Measurements from ENCODE around the gene GMCL1. TPM values are rescaled to one million over a fixed set of nuclear protein-coding genes. Genes with fewer than 3 reads are reported as not detected.
"Not testable (repeated sequence)": the region's sequence is repeated elsewhere in the genome, so short reads cannot be mapped to it uniquely, and the experiment has no call there.

GMCL1 gene
- total RNA-seq, 1 donor from 2014 or later: 17.1 TPM

DNA sequence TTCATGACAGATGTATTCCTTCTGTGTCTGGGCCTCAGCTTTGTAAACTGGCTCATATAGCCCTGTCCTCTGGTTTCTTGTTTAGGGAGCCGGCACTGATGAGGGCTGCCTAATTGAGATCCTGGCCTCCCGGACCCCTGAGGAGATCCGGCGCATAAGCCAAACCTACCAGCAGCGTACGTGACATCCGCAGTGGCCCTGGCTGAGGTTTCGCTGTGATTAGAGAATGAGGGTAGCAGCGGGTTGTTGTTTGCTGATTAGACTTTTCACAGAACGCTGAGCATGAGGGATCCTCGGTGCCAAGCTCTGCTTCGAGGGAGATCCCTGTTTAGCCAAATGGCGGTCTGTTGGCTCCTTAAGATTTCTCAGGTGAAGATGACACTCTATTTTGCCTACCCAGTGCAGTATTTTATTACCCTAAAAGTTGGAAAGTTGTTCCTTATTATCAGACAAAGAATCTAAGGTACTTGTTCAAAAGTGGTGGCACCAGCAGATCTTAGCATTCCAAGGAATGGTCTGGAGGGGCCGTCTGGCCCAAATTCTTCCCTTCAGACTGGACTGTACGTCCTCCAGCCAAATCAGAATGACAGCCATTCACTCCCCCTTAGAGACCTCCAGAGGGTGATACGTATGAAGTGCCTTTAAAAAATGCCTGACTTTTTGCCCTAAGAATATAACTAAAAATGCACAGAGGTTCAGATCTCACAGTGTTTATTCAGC, 21.5 kb upstream of the GMCL1 start:
- no peak for DNase-seq (ENCODE audit: low spot score)

DNA sequence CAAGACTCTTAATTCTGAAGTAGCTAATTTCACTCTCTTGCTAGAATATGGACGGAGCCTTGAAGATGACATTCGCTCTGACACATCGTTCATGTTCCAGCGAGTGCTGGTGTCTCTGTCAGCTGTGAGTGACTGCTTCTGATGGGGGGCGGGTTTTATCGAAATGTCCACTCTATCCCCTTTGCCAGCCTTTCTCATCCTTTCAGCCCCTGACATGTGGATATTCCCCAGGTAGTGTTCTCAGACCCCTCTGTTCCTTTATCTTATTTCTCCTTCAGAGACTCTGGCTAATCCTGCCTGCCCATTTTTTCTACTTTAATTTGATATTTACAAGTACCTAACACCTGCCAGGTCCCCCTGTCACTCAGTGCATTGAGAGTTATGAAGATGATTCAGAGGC, 18.9 kb upstream of the GMCL1 start:
- no peak for DNase-seq (ENCODE audit: low spot score)

DNA sequence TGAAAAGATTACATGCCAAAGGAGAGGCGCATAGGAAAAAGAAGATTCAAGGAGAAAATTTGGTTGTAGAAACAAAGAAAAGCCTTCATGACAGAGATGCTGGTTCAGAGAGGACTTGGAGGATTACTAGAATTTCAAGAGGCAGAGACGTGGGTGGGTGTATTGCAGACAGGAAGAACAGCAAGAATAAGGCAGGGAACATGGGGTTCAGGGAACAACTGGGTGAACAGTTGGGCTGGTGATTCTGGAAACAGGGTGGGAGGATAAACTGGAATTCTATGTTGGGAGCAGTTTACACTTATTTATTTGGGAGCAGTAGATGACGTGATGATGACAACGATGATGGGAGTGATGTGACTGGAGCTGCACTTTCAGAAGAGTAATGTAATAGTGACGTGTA, 18.4 kb upstream of the GMCL1 start:
- no peak for DNase-seq (ENCODE audit: low spot score)

DNA sequence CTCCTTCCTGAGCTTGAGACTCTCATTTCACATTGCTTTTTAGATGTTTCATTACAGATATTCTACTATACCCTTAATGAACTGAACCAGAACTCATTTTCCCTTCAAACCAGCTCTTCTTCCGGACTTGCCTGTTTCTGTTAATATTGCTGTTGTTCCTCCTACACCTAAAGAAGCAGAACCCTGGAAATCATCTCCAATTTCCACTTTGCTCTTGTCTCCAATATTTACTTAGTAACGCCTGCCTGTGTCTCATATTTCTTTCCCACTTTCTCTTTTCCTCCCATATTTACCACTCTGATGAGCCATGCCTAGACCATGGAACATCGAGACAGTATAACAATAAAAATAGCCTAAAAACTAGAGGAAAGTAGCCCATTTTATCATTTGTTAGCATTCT, 17.9 kb upstream of the GMCL1 start:
- DNase-seq (ENCODE audit: low spot score): no peak

DNA sequence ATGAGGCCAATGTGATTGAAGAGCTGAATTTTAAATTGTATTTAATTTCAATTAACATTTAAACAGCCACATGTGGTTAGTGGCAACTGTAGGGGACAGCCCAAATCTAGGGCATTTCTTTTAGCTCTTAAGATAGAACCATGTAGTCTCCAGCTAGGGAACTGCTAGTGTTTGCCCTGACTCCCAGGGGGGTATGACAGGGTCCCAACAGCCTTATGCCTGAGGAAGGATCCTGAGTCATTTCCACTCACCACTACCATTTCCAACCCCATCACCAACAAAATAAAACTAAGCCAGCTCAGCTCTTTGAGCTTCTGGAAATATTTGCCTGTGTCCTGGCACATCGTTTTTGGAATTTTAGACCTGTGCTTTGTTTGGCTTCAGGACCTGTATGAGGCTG, 13.7 kb upstream of the GMCL1 start:
- no peak for DNase-seq (ENCODE audit: low spot score)

DNA sequence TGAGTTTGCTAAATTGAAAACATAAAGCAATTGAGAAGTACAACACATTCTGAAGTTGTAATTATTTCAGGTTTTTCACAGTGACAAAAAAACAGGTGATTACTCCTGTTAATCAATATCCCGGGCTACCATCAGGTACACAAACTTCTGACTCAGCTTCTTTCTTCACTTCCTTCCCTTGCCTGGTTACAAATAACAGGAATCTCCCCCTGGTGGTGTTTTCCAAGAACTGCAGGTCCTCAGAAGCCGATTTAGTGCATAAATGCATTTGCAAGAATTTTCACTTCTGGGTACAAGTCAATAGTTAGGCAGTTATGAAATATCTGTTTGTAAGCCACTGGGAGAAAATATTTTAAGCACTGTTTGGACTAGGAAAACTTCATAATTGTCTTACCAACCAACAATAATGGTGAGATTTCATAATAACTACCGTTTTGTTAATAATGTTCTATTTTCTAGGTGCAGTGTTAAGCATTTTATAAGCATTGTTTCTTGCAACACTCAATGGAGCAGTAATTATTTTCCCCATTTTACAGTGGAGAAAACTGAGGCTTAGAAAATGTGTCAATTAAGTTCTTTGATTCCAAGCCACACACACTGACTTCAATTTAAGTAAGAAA, 12.4 kb upstream of the GMCL1 start:
- DNase-seq (ENCODE audit: low spot score): peak; percentile 91

DNA sequence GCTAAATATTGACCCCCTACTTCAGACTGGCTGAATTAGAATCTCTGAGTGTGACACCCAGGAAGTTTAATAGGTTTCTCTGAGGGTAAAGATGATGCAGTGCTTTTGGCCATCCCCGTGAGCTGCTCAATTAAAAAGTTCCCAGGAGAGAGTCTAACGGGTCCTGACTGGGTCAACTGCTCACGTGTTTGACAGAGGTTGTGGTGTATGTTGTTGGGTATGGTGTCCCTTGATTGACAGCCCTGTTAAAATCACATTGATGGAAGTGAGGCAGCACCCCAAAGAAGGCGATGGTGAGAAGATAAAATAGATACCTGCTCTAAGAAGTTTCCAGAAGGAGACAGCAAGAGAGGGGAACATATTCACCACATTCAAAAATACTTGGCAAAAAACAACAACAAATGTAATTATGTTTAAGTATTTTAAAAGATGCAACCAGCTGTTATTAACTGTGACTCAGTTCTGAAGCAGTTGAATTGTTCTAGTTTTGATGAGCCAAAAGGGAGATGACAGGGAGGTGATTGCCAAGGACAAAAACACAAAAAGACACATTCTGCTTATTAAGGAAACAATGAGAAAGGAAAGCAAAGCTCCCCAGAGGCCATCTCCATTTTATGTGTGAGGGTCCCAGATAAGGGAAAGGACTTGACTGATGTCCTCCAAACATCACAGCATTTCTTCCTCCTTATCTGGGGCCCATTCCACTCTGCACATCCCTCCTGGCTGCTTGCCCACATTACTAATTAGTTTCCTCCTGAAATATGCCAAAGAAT, 11.5 kb upstream of the GMCL1 start:
- DNase-seq (ENCODE audit: low spot score): no peak

DNA sequence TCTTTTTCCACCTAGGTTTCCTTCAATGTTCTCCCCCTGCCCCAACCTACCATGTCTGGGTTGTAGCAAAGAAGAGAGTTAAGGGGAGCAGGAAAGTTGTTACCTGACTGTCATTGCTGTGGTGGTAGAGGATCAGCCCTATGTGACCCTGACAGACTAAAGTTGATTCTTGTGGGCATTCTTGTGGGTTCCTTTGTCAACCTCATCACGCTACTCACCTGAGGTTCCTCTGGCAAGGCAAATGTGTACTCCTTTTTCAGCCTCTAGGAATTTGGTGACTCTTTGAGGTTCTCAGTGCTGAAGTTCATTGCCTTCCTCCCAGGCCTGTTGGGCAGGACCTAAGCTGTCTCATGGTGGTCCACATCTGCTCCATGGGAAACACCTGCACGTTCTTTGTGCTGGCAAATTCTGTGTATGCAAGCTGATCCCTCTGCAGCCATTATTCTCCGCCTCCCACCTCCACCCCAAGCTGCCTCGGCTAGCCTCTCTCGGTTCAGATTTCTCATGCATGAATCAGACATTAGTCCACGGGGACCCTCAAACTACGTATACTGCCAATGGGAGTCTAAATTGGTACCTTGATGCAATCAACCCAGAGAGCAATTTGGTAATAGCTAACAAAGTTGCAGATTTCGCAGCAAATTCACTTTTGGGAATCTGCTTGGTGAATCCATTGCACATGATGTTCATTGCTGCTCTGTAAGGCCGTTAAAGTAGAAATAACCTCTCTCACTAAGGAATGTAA, 1.5 kb upstream of the GMCL1 start:
- DNase-seq (ENCODE audit: low spot score): no peak

DNA sequence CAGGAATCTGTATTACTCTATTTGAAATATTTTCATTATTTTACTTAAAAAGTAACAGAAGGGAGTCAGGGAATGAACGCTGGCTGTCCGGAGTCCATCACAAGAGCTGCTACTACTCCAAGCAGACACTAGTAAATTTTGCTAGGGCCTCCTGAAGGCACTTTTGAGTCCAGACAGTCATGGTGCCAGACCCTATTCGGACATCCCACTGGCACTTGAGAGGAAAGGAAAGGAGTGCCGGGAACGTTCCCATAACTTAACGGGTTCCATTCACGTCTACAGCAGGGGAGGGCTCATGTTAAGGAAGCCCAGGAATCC, 563 bp upstream of the GMCL1 start:
- no peak for DNase-seq (ENCODE audit: low spot score)

DNA sequence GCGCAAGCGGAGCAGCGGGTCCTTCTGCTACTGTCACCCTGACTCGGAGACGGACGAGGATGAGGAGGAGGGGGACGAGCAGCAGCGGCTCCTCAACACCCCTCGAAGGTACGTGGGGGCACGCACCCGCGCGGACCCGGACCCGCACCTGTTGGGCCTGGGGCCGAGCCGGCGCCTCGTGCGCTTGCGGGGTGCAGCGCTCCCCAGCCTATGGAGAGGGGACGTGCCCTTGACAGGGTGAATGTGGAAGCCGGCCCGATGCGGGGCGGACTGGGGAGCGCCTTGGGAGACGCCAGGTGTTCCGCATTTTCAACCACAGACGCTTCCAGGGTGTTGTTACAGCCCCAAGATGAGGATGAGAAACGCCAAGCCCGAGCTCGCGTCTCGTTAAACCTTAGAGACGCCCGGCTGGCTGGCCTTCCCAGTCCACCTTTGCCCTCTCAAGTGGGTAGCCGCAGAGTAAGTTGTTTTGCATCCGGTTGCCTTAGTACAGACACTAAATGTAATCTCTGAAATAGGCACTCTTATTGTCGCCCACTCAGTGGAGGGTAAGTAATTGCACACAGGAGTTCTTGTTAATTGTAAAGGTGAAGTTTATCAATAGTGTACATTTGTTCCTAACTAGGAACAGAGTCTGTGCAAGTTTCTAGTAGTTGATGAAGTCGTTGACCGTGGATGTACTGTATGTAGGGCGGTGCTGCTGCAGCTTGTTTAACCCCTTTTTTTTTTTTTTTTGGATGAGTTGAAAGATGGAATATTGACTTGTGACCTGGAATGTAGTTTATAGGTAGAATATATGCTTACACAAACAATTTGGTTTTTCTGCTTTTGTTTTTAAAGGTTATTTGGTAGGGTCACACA, 815 bp downstream of the GMCL1 start:
- DNase-seq (ENCODE audit: low spot score): peak; percentile 23

DNA sequence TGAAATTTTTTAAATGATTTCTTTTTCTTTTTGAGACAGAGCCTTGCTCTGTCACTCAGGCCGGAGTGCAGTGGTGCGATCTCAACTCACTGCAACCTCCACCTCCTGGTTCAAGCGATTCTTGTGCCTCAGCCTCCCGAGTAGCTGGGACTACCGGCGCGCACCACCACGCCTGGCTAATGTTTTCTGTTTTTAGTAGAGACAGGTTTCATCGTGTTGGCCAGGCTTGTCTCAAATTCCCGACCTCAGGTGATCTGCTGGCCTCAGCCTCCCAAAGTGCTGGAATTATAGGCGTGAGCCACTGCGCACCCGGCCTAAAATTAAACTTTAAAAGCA, 1.4 kb downstream of the GMCL1 start:
- not testable (repeated sequence) for DNase-seq (ENCODE audit: low spot score)

DNA sequence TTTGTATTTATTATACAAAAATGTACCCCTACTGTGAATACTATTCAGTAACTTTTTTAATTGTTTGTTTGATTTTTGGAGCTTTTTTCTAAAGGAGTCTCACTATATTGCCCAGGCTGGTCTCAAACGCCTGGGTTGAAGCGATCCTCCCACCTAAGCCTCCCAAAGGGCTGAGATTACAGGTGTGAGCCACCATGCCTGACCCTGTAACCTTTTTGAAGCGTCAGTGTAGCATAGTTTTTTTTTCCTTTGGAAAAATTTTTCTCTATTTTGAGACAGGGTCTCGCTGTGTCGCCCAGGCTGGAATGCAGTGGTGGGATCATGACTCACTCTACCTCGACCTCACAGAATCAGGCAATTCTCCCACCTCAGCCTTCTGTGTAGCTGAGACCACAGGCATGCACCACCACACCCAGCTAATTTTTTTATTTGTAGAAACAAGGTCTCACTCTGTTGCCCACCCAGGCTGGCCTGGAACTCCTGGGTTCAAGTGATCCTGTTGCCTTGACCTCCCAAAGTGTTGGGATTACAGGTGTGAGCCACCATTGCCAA, 2.0 kb downstream of the GMCL1 start:
- DNase-seq (ENCODE audit: low spot score): no peak

DNA sequence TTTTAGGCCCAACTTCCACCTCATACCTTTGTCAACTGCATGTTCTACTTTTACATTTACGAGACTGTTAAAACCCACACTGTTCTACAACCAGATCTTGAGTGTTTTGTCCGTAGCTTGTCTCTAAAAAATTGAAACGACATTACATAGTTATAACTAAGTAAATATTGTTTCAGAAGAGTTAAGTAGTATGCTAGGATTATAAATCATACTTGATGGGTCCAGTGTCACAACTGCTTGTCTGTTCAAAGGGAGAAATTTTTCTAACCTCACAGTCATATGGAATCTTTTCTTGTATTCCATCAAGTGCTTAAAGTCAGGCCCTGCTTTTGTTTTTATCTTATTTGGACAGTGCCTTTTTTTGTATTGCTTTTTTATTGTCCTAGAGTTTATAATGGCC, 4.3 kb downstream of the GMCL1 start:
- DNase-seq (ENCODE audit: low spot score): no peak

DNA sequence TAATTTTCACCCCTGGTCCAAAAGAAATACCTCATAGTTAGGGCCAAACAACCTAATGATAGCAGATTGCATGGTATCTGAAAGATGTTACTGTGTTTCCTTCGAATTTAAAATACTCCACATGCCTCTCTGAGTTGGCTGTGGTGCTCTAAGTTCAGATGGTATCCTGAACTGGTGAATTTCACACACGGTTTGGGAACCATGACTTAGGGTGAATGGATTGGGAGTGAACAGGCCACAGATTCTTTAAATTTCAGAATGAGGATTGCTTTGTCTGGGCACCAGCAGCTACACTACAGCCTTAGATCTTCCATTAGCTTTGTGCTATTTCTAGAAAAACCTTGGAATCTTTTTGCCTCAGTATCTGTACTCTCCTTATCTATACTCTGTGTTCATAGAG, 6.2 kb downstream of the GMCL1 start:
- DNase-seq (ENCODE audit: low spot score): no peak

DNA sequence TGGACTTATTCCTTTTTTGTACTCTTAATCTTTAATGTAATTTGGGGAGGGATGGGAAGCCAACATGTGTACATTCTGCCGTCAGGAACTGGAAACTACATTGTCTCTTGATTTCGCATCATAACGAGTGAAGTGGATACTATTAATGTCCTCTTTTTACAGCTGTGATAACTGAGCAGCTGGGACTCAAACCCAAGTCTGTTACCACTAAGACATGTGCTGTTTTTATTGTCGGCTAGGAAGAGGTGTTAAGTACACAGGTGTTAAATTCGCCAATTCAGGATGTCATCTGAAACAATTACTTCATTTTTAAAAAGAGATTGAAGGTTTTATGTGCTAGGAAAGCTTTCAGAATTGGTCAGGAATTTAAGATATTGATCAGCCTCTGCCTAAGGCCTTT, 6.9 kb downstream of the GMCL1 start:
- no peak for DNase-seq (ENCODE audit: low spot score)

DNA sequence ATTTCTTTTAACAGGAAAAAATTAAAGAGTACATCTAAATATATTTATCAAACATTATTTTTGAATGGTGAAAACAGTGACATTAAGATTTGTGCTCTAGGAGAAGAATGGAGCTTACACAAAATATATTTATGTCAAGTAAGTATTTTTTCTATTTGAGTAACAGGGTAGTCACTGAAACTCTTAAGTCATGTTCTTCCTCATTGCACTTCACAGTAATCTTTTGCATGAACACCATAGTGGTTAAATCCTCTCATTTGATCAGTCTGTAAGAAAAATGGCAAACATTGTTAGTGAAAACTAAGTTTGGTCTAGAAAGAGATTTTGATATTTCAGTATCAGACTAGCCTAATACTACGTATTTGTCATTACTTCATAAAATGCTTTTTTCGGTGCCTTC, 8.1 kb downstream of the GMCL1 start:
- DNase-seq (ENCODE audit: low spot score): no peak

DNA sequence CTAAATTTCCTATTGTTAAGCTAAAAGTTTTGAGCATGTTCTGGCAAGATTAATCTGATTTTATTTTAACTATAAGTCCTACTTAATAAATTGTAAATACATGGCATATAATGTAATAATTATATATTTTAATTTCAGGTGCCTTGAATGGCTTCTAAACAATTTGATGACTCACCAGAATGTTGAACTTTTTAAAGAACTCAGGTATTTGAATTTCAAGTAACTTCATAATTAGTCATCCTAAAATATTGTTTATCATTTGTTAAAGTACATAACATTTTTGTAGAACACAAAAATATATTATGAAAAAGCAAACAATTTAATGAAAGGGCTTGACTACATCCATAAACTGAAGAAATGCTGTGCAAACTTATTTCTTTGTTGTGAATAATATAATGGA, 14.5 kb downstream of the GMCL1 start:
- DNase-seq (ENCODE audit: low spot score): no peak

DNA sequence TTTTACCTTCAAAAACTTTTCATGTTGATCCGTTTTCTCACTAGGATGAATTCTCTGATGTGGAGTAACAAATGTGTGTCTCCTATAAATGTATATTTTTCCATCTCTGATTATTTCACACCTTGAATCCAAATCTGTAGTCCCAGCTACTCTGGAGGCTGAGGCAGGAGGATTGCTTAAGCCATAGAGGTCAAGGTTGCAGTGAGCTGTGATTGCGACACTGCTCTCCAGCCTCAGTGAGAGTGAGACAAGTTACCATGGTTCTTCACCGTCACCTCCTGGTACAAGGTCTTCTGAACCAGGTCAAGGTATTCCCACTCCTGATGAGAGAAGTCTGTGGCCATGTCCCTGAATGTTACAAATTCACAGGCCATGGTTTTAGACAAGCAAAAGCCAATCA, 15.1 kb downstream of the GMCL1 start:
- DNase-seq (ENCODE audit: low spot score): no peak

DNA sequence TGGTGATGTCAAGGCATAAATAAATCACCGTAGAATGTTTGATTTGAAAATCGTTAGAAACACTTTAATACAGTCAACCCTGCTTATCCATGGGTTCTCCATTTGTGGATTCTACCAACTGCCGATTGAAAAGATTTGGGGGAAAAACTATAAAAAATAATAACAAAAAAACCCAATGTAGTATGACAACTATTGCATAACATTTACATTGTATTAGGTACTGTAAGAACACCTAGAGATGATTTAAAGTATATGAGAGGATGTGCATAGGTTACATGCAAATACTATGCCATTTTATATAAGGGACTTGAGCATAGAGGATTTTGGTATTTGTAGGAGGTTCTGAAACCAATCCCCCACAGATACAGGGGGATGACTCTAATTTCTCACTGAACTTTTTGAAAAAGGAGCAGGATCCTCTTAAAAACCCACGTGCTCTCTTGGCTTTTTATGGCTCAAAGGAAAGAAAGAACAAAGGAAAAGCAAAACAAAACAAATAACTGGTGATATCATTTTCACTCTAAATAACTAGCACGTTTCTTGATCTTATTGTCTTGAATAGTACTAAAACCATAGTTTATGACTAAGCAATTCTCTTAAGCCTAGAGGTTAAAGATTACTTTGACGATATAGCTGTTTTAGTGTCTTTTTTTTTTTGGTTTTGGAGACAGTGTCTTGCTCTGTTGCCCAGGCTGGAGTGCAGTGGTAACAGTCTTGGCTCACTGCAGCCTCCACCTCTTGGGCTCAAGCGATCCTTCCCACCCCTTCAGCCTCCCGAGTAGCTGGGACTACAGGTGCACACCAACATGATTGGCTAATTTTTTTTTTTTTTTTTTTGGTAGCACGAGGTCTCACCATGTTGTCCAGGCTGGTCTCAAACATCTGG, 17.0 kb downstream of the GMCL1 start:
- no peak for DNase-seq (ENCODE audit: low spot score)

Measured in umbilical cord (tissue), 2 donors.